HG02798 (cell line): ENCODE measurements around the gene CCL14.
"Not testable (repeated sequence)": the region's sequence is repeated elsewhere in the genome, so short reads cannot be mapped to it uniquely, and the experiment has no call there.

Source experiments
- ATAC-seq: cut with Tn5 transposase; IDR thresholded peaks from one replicate; pipeline ENCODE4 v1.9.1; 2021; ENCODE audit warnings: mild to moderate bottlenecking; ENCODE audit not compliant: unreplicated experiment, poor library complexity

Gene CCL14

GRCh38 chr17:35947156-35947585, 39.4 kb downstream of the CCL14 start:
- peak; percentile 39 for ATAC-seq

- ATAC-seq = no peak
These were observed 42.4 kb downstream of the CCL14 start for GRCh38 chr17:35944151-35944550.

DNA sequence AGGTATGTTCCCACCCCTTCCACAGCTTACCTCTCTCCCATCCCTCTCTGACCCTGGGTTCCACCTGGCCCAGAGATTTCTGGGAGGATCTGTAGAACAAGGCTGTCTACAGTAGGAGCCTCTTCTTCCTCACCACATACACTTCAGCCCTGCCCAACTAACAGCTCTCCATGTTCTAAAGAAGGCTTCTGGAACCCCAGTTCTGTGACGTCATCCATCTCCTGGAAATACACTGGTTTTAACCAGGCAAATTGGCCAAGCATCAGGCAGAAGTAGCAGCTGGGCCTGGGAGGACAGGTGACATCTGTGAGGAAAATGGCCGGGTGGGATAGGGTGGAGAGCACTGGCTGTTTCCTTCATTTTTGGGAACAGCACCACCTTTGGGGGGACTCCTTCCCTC, 43.0 kb downstream of the CCL14 start, which contains the start of gene LYZL6:
Gene LYZL6 (minus strand): TSS at position 177 of the 400 bp plus-strand sequence. CDS start 4,357 bp downstream, outside the sequence.
- ATAC-seq = no peak

DNA sequence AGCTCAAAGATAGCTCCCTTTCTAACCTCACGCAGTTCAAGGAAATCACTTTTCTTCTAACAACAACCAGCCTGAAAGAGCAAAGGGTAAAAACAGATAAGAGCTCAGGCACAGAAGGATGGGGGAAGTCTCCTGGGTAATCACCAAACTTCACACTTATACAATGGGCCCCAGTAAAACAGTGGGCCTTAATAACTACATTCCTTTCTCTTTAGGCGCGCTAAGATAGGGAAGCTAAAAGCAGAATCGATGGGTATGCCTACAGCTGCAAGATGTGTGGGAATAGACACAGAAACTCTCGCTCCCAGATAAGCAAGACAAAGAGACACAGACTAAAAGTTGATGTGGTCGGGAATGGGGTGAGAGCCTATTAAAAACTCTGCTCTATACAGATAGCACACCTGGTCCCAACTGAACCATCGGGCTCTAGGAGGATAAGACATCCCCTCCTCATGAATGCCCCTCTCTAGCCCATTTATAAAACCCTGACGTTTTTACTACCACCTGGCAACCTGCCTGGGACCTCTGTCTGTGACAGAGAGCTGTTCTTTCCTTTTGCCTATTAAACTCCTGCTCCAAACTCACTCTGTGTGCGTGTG, 43.8 kb downstream of the CCL14 start:
- no peak for ATAC-seq

DNA sequence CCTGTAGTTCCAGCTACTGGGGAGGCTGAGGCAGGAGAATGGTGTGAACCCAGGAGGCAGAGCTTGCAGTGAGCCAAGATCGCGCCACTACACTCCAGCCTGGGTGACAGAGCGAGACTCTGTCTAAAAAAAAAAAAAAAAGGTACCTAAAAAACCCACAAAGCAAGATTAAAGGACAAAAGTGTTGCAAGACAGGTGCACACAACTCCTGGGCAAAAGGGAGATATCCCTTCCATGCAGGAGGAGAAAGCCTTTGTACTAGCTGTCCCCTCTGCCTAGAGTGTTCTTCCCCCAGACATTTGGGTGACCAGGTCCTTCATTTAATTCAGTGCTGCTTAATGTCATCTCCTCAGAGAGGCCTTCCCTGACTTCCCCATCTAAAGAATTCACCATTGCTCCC, 48.0 kb downstream of the CCL14 start:
- ATAC-seq = not testable (repeated sequence)

GRCh38 chr17:35936063-35936462, 50.5 kb downstream of the CCL14 start:
- no peak for ATAC-seq

DNA sequence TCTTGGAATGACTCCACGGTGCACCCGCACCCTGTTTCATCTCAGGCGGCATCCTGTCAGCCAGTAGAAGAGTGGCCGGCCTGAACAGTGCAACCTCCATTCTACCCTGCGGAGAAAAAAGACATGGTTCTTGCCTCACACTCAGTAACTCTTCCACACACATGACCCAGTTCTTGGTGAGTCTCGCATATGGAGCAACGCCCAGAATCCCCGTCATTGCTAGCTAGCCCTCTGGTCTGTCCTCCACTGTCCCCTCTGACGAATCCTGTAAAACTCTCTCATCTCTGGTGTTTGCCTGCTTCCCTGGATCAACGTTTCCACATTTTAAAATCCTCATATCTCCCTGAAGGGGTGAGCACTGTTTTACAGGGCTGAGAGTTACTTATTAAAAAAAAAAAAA, 51.8 kb downstream of the CCL14 start:
- ATAC-seq = no peak
